Duodenal mucosa (tissue), 2 donors: Measurements from ENCODE around the gene PSKH1.
"Not testable (repeated sequence)": the region's sequence is repeated elsewhere in the genome, so short reads cannot be mapped to it uniquely, and the experiment has no call there.

Experiments used
- H3K27ac ChIP-seq: one replicate; pipeline ENCODE4 v1.7.0; 2013; ENCODE audit warnings: low read depth, low read length
- H3K27me3 ChIP-seq, 2 donors: one replicate each; pipeline ENCODE4 v1.7.0; 2013; ENCODE audit warnings: low read length in 2 of 2, control low read depth in 1 of 2; ENCODE audit not compliant: insufficient read depth in 2 of 2, control insufficient read depth in 1 of 2
- H3K36me3 ChIP-seq, 2 donors: one replicate each; pipeline ENCODE4 v1.7.0; 2013; ENCODE audit warnings: low read length in 2 of 2, control low read depth in 1 of 2; ENCODE audit not compliant: insufficient read depth in 2 of 2, control insufficient read depth in 1 of 2
- H3K4me1 ChIP-seq, 2 donors: one replicate each; pipeline ENCODE4 v1.7.0; 2013; ENCODE audit warnings: low read length in 2 of 2, control low read depth in 1 of 2; ENCODE audit not compliant: insufficient read depth in 2 of 2, control insufficient read depth in 1 of 2
- H3K4me3 ChIP-seq, 2 donors: one replicate each; pipeline ENCODE4 v1.7.0; 2013; ENCODE audit warnings: low read length in 2 of 2, low read depth in 1 of 2
- H3K9ac ChIP-seq, 2 donors: one replicate each; pipeline ENCODE4 v1.7.0; 2013; ENCODE audit warnings: low read length in 2 of 2, low read depth in 1 of 2
- H3K9me3 ChIP-seq, 2 donors: one replicate each; pipeline ENCODE4 v1.7.0; 2013; ENCODE audit warnings: low read length in 2 of 2, control low read depth in 1 of 2; ENCODE audit not compliant: control insufficient read depth in 1 of 2

Gene PSKH1

GRCh38 chr16:67909056-67909742, 16.1 kb downstream of the PSKH1 start:
- Histone ChIP-seq H3K4me1 (no peaks in the 10 kb centered on the region), H3K27ac (no peak overlapping the region), H3K4me3 (no peak overlapping the region), H3K27me3 (no peaks in the 10 kb centered on the region), H3K9me3 (no peaks in the 10 kb centered on the region), H3K9ac (no peak overlapping the region), H3K36me3 (peaks cover 16 to 27% of the 10 kb centered on the region in 2 donors)

GRCh38 chr16:67910158-67910557, 17.1 kb downstream of the PSKH1 start:
- H3K36me3 ChIP-seq, result peaks cover 16 to 33% of the 10 kb centered on the region in 2 donors
- no peak overlapping the region for H3K27ac ChIP-seq
- H3K9ac ChIP-seq, result no peak overlapping the region

GRCh38 chr16:67914758-67915495, 21.9 kb downstream of the PSKH1 start:
- Histone ChIP-seq H3K9me3 (no peaks in the 10 kb centered on the region), H3K27me3 (no peaks in the 10 kb centered on the region), H3K4me3 (no peak overlapping the region), H3K36me3 (peaks cover 18 to 55% of the 10 kb centered on the region in 2 donors), H3K4me1 (peaks cover 0 to 3% of the 10 kb centered on the region in 2 donors), H3K27ac (no peak overlapping the region), H3K9ac (no peak overlapping the region)

More at GRCh38 chr16:67910158-67910557, 17.1 kb downstream of the PSKH1 start:
- no peaks in the 10 kb centered on the region for H3K9me3 ChIP-seq
- no peak overlapping the region for H3K4me3 ChIP-seq
- H3K27me3 ChIP-seq, result no peaks in the 10 kb centered on the region
- no peaks in the 10 kb centered on the region for H3K4me1 ChIP-seq

- not testable (repeated sequence) for H3K4me3 ChIP-seq, H3K27ac ChIP-seq, H3K9me3 ChIP-seq, H3K4me1 ChIP-seq, H3K9ac ChIP-seq, H3K27me3 ChIP-seq
- H3K36me3 ChIP-seq, result peaks cover 18 to 56% of the 10 kb centered on the region in 2 donors
These were observed 22.4 kb downstream of the PSKH1 start for GRCh38 chr16:67915496-67915769.

- H3K27ac ChIP-seq, result no peak overlapping the region
- no peak overlapping the region for H3K9ac ChIP-seq
- H3K4me3 ChIP-seq, result no peak overlapping the region
These were observed 23.0 kb downstream of the PSKH1 start for GRCh38 chr16:67915831-67916723.

GRCh38 chr16:67917140-67917851, 24.2 kb downstream of the PSKH1 start:
- Histone ChIP-seq H3K27ac (no peak overlapping the region), H3K27me3 (no peaks in the 10 kb centered on the region), H3K4me3 (no peak overlapping the region), H3K4me1 (peaks cover 0 to 3% of the 10 kb centered on the region in 2 donors), H3K9ac (no peak overlapping the region), H3K9me3 (no peaks in the 10 kb centered on the region), H3K36me3 (peaks cover 18 to 52% of the 10 kb centered on the region in 2 donors)

More at GRCh38 chr16:67915831-67916723, 23.0 kb downstream of the PSKH1 start:
- H3K36me3 ChIP-seq, result peaks cover 18 to 54% of the 10 kb centered on the region in 2 donors
- H3K27me3 ChIP-seq, result no peaks in the 10 kb centered on the region
- no peaks in the 10 kb centered on the region for H3K9me3 ChIP-seq
- H3K4me1 ChIP-seq, result peaks cover 0 to 3% of the 10 kb centered on the region in 2 donors

GRCh38 chr16:67917852-67918236, 24.8 kb downstream of the PSKH1 start:
- H3K4me3 ChIP-seq, result no peak overlapping the region
- no peak overlapping the region for H3K27ac ChIP-seq
- H3K9me3 ChIP-seq, result no peaks in the 10 kb centered on the region
- H3K4me1 ChIP-seq, result peaks cover 0 to 5% of the 10 kb centered on the region in 2 donors
- no peaks in the 10 kb centered on the region for H3K27me3 ChIP-seq
- no peak overlapping the region for H3K9ac ChIP-seq
- peaks cover 18 to 57% of the 10 kb centered on the region in 2 donors for H3K36me3 ChIP-seq

GRCh38 chr16:67919622-67920221, 26.7 kb downstream of the PSKH1 start:
- Histone ChIP-seq H3K9ac (no peak overlapping the region), H3K4me1 (peaks cover 0 to 9% of the 10 kb centered on the region in 2 donors), H3K4me3 (no peak overlapping the region), H3K27me3 (no peaks in the 10 kb centered on the region), H3K27ac (no peak overlapping the region), H3K9me3 (no peaks in the 10 kb centered on the region), H3K36me3 (peaks cover 15 to 72% of the 10 kb centered on the region in 2 donors)

- Histone ChIP-seq H3K4me1 (peaks cover 0 to 6% of the 10 kb centered on the region in 2 donors), H3K4me3 (no peak overlapping the region), H3K27ac (no peak overlapping the region), H3K9ac (no peak overlapping the region), H3K9me3 (no peaks in the 10 kb centered on the region), H3K36me3 (peaks cover 11 to 60% of the 10 kb centered on the region in 2 donors), H3K27me3 (no peaks in the 10 kb centered on the region)
These were observed 29.2 kb downstream of the PSKH1 start for GRCh38 chr16:67922221-67922620.
